Prostate gland (tissue), 2 donors: ENCODE data around the gene CEP44. TPM values are rescaled to one million over a fixed set of nuclear protein-coding genes. Genes with fewer than 3 reads are reported as not detected.

Experiments
- DNase-seq: peaks from one replicate; pipeline ENCODE4 v3.0.0-alpha.2; 2019; ENCODE audit warnings: low spot score
- H3K27ac ChIP-seq, 2 donors: fragments of 200-600 bp; sonication (generic); 2 replicates each; pipeline ENCODE4 v1.5.1; 2017 to 2019
- H3K27me3 ChIP-seq: fragments of 200-600 bp; sonication (generic); replicated peaks from 2 replicates; pipeline ENCODE4 v1.5.1; 2019; ENCODE audit not compliant: insufficient read depth
- H3K36me3 ChIP-seq, 2 donors: fragments of 200-600 bp; sonication (generic); 1 replicate in 1 of 2; 2 replicates in 1 of 2; pipeline versions ENCODE4 v1.5.1 to v1.8.1; 2017 to 2019
- H3K4me1 ChIP-seq: fragments of 200-600 bp; sonication (generic); replicated peaks from 2 replicates; pipeline ENCODE4 v1.5.1; 2019
- H3K4me3 ChIP-seq, 2 donors: fragments of 200-600 bp; sonication (generic); 2 replicates each; pipeline ENCODE4 v1.5.1; 2017 to 2019
- H3K9me3 ChIP-seq: fragments of 200-600 bp; sonication (generic); 2 replicates; pipeline ENCODE4 v1.5.1; 2017
- POLR2A ChIP-seq: fragments of 450-650 bp; IDR thresholded peaks from one replicate; pipeline ENCODE4 v1.6.1; 2016; ENCODE audit warnings: antibody characterized with exemption, mild to moderate bottlenecking
- POLR2AphosphoS5 ChIP-seq: sonication (generic); formaldehyde crosslinking; IDR thresholded peaks from one replicate; pipeline ENCODE4 v1.6.1; 2017; ENCODE audit warnings: antibody characterized with exemption
- WGBS: methylation state at CpG from one replicate; pipeline ENCODE4 v1.1.5; 2018; 5-methylcytosine and 5-hydroxymethylcytosine counted together
- intact Hi-C: fragments of 100-400 bp; cut with DNase I; formaldehyde crosslinking; loops from one replicate; pipeline ENCODE4 v1.14.2; 2022
- total RNA-seq, 2 donors: library from RNA; depleted of rRNA; stranded (reverse); fragments of >200 nt; gene quantifications; one replicate each; pipeline ENCODE4 v1.1.0, GENCODE V29; 2016
- TF ChIP-seq, protein P1 (sequence below), 4 experiments: fragments of 200-600 bp in 2 of 4; fragments of 450-650 bp in 2 of 4; sonication (generic) in 2 of 4; IDR thresholded peaks; 1 replicate in 3 of 4; 2 replicates in 1 of 4; pipeline ENCODE4 v1.5.1; 2016 to 2019; ENCODE audit warnings: antibody characterized with exemption in 4 of 4, mild to moderate bottlenecking in 2 of 4, moderate library complexity in 2 of 4

CEP44 gene
- total RNA-seq, 2 donors from 2014 or later, result 13.7 to 14.3 TPM

DNA sequence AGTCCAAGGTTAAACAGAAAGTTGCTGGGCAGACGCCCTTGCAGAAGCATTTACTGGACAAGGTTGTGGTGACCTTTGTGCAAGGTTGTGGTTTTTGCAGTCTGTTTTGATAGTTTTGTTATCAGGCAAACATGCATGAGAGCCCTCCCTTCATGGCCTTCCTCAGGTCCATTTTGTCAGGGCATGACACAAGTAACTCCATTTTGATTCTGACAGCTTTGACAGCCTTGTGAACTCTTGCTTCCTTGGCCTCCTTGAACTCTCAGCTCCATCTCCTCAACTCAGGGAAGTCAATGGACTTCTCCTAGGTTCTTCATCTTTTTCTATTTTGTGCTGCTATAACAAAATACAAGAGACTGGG is 97.7 kb downstream of the CEP44 start:
- Histone ChIP-seq H3K36me3 (no peaks in the 10 kb centered on the region), H3K27ac (no peak overlapping the region), H3K27me3 (no peaks in the 10 kb centered on the region), H3K4me3 (no peak overlapping the region), H3K4me1 (no peaks in the 10 kb centered on the region), H3K9me3 (no peaks in the 10 kb centered on the region)
- no peak for DNase-seq
- 46% methylated on average over 1 of the region's 1 CpG for WGBS
- TF ChIP-seq POLR2A, result no peak
- TF ChIP-seq, protein P1, sequence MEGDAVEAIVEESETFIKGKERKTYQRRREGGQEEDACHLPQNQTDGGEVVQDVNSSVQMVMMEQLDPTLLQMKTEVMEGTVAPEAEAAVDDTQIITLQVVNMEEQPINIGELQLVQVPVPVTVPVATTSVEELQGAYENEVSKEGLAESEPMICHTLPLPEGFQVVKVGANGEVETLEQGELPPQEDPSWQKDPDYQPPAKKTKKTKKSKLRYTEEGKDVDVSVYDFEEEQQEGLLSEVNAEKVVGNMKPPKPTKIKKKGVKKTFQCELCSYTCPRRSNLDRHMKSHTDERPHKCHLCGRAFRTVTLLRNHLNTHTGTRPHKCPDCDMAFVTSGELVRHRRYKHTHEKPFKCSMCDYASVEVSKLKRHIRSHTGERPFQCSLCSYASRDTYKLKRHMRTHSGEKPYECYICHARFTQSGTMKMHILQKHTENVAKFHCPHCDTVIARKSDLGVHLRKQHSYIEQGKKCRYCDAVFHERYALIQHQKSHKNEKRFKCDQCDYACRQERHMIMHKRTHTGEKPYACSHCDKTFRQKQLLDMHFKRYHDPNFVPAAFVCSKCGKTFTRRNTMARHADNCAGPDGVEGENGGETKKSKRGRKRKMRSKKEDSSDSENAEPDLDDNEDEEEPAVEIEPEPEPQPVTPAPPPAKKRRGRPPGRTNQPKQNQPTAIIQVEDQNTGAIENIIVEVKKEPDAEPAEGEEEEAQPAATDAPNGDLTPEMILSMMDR (IDR thresholded peaks at IDR 0.05), result no peak
- TF ChIP-seq POLR2AphosphoS5, result no peak
- intact Hi-C loops, result no loop called here

Other genes starting within 250 kb of the CEP44 start
- 10 to 100 TPM; 35.0 to 38.1 TPM for gene FBXO8, start 244 bp upstream of the CEP44 start, total RNA-seq
- gene HPGD, start 238.6 kb downstream of the CEP44 start, total RNA-seq, result 10 to 100 TPM in 1 of 2 donors, 1 to 10 TPM in 1; 6.5 to 37.7 TPM